Gastrocnemius medialis (tissue), 4 donors: ENCODE results near the gene SPDYE5.

ENCODE experiments used
- CTCF ChIP-seq, 5 experiments: fragments of 450-650 bp in 3 of 5; fragments of 200-600 bp in 2 of 5; sonication (generic) in 2 of 5; IDR thresholded peaks in 4 of 5; conservative IDR thresholded peaks in 1 of 5; 1 replicate in 4 of 5; 2 replicates in 1 of 5; pipeline ENCODE4 v1.5.1; 2016 to 2019; ENCODE audit warnings: antibody characterized with exemption in 5 of 5, mild to moderate bottlenecking in 3 of 5, moderate library complexity in 3 of 5
- POLR2A ChIP-seq, 2 donors: fragments of 450-650 bp; IDR thresholded peaks; one replicate each; pipeline ENCODE4 v1.6.1; 2017; ENCODE audit warnings: antibody characterized with exemption in 2 of 2, mild to moderate bottlenecking in 2 of 2, moderate library complexity in 2 of 2

- TF ChIP-seq CTCF (IDR thresholded peaks at IDR 0.05 in 4 of 5, conservative IDR thresholded peaks at IDR 0.05 in 1 of 5): no peak
- TF ChIP-seq POLR2A (IDR thresholded peaks at IDR 0.05): no peak
Measured at GRCh38 chr7:75546237-75547015, 54.3 kb downstream of the SPDYE5 start.
